C4-2B (cell line): Measurements from ENCODE around the gene PLD6.

Source experiments
- ZFX ChIP-seq: fragments of 450-650 bp; IDR thresholded peaks from 2 replicates; pipeline ENCODE4 v1.6.1; 2017
- TF ChIP-seq, protein P1 (sequence below): fragments of 450-650 bp; conservative IDR thresholded peaks from 2 replicates; pipeline ENCODE4 v1.5.1; 2017; ENCODE audit warnings: mild to moderate bottlenecking

DNA sequence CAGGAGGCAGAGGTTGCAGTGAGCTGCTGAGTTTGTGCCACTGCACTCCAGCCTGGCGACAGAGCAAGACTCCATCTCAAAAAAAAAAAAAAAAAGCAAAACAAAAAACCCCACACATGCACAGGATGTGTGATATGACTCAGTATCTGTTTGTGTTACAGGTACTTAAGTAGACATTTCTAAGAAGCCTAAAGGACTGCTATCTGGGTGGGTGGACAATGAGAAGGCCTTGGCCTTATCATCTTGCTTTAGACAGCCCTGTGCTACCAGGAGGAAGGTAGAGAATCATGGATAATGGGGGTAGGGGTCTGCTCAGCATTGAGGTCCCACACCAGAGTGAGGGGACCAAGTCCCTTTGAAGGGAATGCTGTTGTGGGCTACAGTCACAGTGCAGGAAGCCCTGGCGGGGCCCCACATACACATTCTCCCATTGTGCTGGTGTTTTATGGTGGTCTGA is 26.7 kb downstream of the PLD6 start:
- TF ChIP-seq, protein P1, sequence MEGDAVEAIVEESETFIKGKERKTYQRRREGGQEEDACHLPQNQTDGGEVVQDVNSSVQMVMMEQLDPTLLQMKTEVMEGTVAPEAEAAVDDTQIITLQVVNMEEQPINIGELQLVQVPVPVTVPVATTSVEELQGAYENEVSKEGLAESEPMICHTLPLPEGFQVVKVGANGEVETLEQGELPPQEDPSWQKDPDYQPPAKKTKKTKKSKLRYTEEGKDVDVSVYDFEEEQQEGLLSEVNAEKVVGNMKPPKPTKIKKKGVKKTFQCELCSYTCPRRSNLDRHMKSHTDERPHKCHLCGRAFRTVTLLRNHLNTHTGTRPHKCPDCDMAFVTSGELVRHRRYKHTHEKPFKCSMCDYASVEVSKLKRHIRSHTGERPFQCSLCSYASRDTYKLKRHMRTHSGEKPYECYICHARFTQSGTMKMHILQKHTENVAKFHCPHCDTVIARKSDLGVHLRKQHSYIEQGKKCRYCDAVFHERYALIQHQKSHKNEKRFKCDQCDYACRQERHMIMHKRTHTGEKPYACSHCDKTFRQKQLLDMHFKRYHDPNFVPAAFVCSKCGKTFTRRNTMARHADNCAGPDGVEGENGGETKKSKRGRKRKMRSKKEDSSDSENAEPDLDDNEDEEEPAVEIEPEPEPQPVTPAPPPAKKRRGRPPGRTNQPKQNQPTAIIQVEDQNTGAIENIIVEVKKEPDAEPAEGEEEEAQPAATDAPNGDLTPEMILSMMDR: no peak
- TF ChIP-seq ZFX: no peak
